GM18517 (cell line): Measurements from ENCODE around the gene POLN.

Experiments
- ATAC-seq: cut with Tn5 transposase; IDR thresholded peaks from one replicate; pipeline ENCODE4 v1.9.1; 2021; ENCODE audit warnings: mild to moderate bottlenecking, moderate library complexity; ENCODE audit not compliant: unreplicated experiment

The POLN gene

GRCh38 chr4:2126309-2127043 is 115.4 kb downstream of the POLN start:
- no peak for ATAC-seq

- ATAC-seq = no peak
Measured at GRCh38 chr4:2125831-2126230, 116.1 kb downstream of the POLN start.

- ATAC-seq = no peak
Measured at GRCh38 chr4:2125023-2125422, 116.9 kb downstream of the POLN start.

- ATAC-seq = no peak
Measured at GRCh38 chr4:2116687-2117400, 125.1 kb downstream of the POLN start.

GRCh38 chr4:2105559-2105958 is 136.4 kb downstream of the POLN start:
- ATAC-seq = no peak

- ATAC-seq = no peak
Measured at GRCh38 chr4:2104556-2105345, 137.2 kb downstream of the POLN start.

- ATAC-seq = no peak
Measured at GRCh38 chr4:2103843-2104547, 137.9 kb downstream of the POLN start.

- no peak for ATAC-seq
Measured at GRCh38 chr4:2103127-2103842, 138.6 kb downstream of the POLN start.

GRCh38 chr4:2102045-2102883 is 139.7 kb downstream of the POLN start:
- no peak for ATAC-seq

- ATAC-seq = no peak
Measured at GRCh38 chr4:2101346-2102044, 140.4 kb downstream of the POLN start.

GRCh38 chr4:2096073-2096609 is 145.8 kb downstream of the POLN start:
- ATAC-seq = no peak

- no peak for ATAC-seq
Measured at GRCh38 chr4:2095236-2096072, 146.5 kb downstream of the POLN start.

- no peak for ATAC-seq
Measured at GRCh38 chr4:2094545-2094944, 147.4 kb downstream of the POLN start.

- ATAC-seq = no peak
Measured at GRCh38 chr4:2093265-2093664, 148.7 kb downstream of the POLN start.

- ATAC-seq = no peak
Measured at GRCh38 chr4:2092669-2093053, 149.3 kb downstream of the POLN start.

- no peak for ATAC-seq
Measured at GRCh38 chr4:2091990-2092668, 149.8 kb downstream of the POLN start.

- ATAC-seq = no peak
Measured at GRCh38 chr4:2090642-2091041, 151.3 kb downstream of the POLN start.
